GM12874 (cell line): ENCODE data around the gene DNAJA2.

ENCODE experiments used
- CTCF ChIP-seq: IDR thresholded peaks from 2 replicates; pipeline ENCODE4 v1.5.1; 2011; ENCODE audit warnings: low read depth, mild to moderate bottlenecking, control low read depth, low read length, moderate library complexity; ENCODE audit not compliant: insufficient read depth

The DNAJA2 gene

GRCh38 chr16:46937536-46937935 lies 35.9 kb downstream of the DNAJA2 start:
- no peak for TF ChIP-seq CTCF

- no peak for TF ChIP-seq CTCF
Observed at GRCh38 chr16:46932802-46933201, 40.7 kb downstream of the DNAJA2 start.

GRCh38 chr16:46930861-46931260 lies 42.6 kb downstream of the DNAJA2 start:
- no peak for TF ChIP-seq CTCF

- peak; percentile 89 for TF ChIP-seq CTCF
Observed at GRCh38 chr16:46929378-46930332, 43.8 kb downstream of the DNAJA2 start.

GRCh38 chr16:46928811-46929210 lies 44.7 kb downstream of the DNAJA2 start:
- no peak for TF ChIP-seq CTCF

GRCh38 chr16:46927273-46927672 lies 46.2 kb downstream of the DNAJA2 start:
- TF ChIP-seq CTCF = no peak

GRCh38 chr16:46926470-46927225 lies 46.8 kb downstream of the DNAJA2 start:
- no peak for TF ChIP-seq CTCF
